Breast epithelium (tissue), 3 donors: ENCODE measurements around the gene SLC44A4.

ENCODE experiments used
- CTCF ChIP-seq, 3 donors: fragments of 450-650 bp; IDR thresholded peaks; one replicate each; pipeline ENCODE4 v1.5.1; 2016 to 2017; ENCODE audit warnings: antibody characterized with exemption in 3 of 3, mild to moderate bottlenecking in 3 of 3, moderate library complexity in 3 of 3
- POLR2AphosphoS5 ChIP-seq, 3 donors: sonication (generic); formaldehyde crosslinking; IDR thresholded peaks; one replicate each; pipeline ENCODE4 v1.6.1; 2017; ENCODE audit warnings: antibody characterized with exemption in 3 of 3

GRCh38 chr6:31928672-31928939 lies 49.8 kb upstream of the SLC44A4 start:
- TF ChIP-seq CTCF (IDR thresholded peaks at IDR 0.05) (no peak), POLR2AphosphoS5 (IDR thresholded peaks at IDR 0.05) (no peak)
